ENCODE data around the gene HRH3. TPM values are rescaled to one million over a fixed set of nuclear protein-coding genes. Genes with fewer than 3 reads are reported as not detected.

The HRH3 gene
- total RNA-seq, 2 donors from 2014 or later, result 0.44 TPM; not detected in 1

DNA sequence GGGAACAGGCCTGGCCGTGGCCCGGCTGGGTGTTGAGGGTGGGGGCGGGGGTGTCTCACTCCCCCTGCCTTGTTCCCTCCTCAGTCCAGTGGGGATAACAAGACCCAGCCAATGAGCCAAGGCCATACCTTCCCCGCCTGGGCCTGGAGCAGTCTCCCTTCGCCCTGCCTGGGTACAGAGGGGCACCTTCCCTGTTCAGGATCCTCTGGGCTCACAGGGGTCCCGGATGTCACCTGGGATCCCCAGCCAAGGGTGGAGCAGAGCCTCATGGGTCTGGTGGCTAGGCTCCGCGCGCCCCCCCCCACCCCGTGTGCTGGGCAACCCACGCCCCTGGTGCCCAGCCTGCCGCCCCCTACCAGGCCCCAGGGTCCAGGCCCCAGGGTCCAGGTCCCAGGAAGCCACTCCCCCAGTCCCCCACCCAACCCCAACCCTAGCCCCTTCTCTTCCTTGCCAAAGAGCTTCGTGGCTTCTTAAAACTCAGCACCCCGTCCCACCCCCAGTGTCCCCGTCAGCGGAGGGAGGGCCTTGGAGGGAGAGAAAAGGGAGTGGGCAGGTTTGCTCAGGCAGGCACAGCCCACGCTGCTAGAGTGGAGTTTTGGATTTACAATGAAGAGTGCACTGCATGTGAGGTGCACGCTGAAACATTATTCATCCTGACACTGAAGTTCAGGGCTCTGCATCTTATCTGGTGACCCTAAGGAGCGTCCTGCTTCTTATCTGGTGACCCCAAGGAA lies 11.8 kb downstream of the HRH3 start:
- H3K36me3 ChIP-seq (ENCODE audit: control insufficient read depth, insufficient read depth, low read length), result no peaks in the 10 kb centered on the region
- H3K27me3 ChIP-seq (ENCODE audit: control insufficient read depth, insufficient read depth, low read length, poor library complexity, severe bottlenecking), result no peaks in the 10 kb centered on the region
- H3K9ac ChIP-seq (ENCODE audit: extremely low read depth, low read length, poor library complexity, severe bottlenecking), result no peak overlapping the region
- H3K27ac Mint-ChIP-seq, result no peak overlapping the region
- H3K27ac ChIP-seq (ENCODE audit: low read depth, low read length), result no peak overlapping the region
- no peak overlapping the region for H3K4me3 ChIP-seq (ENCODE audit: low read length)
- no peaks in the 10 kb centered on the region for H3K4me1 Mint-ChIP-seq
- 89 to 92% methylated on average over 4 to 17 of the region's 19 CpGs for WGBS, 2 experiments (ENCODE audit: insufficient coverage in 1 of 2, insufficient read length in 1 of 2)
- no peaks in the 10 kb centered on the region for H3K4me1 ChIP-seq (ENCODE audit: control insufficient read depth, insufficient read depth, low read length)
- no peak overlapping the region for H3K4me3 Mint-ChIP-seq
- DNase-seq, result no peak
- no peaks in the 10 kb centered on the region for H3K9me3 Mint-ChIP-seq
- no peaks in the 10 kb centered on the region for H3K9me3 ChIP-seq (ENCODE audit: control insufficient read depth, low read length)
- TF ChIP-seq, protein P1, sequence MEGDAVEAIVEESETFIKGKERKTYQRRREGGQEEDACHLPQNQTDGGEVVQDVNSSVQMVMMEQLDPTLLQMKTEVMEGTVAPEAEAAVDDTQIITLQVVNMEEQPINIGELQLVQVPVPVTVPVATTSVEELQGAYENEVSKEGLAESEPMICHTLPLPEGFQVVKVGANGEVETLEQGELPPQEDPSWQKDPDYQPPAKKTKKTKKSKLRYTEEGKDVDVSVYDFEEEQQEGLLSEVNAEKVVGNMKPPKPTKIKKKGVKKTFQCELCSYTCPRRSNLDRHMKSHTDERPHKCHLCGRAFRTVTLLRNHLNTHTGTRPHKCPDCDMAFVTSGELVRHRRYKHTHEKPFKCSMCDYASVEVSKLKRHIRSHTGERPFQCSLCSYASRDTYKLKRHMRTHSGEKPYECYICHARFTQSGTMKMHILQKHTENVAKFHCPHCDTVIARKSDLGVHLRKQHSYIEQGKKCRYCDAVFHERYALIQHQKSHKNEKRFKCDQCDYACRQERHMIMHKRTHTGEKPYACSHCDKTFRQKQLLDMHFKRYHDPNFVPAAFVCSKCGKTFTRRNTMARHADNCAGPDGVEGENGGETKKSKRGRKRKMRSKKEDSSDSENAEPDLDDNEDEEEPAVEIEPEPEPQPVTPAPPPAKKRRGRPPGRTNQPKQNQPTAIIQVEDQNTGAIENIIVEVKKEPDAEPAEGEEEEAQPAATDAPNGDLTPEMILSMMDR (conservative IDR thresholded peaks at IDR 0.05), result no peak
- H3K36me3 Mint-ChIP-seq (ENCODE audit: low read depth), result peaks cover 3% of the 10 kb centered on the region
- H3K27me3 Mint-ChIP-seq (ENCODE audit: insufficient read depth), result no peaks in the 10 kb centered on the region

DNA sequence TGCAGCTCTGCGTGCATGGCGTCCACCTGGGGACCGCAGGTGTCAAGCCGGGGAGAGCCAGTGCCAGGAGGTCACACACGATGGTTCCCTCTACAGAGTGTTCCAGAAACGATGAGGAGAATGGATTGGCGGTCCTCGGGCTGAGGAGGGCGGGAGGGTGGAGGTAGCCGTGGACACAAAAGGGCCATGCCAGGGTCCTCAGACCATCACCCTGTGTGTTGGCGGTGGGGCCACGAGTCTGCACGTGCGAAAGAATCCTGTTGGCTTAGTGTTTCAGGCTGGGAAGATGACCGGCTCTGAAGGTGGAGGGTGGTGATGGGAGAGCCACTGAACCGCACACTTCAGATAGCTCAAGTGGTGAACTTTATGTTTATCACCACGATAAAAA lies 13.7 kb downstream of the HRH3 start:
- TF ChIP-seq, protein P1 (conservative IDR thresholded peaks at IDR 0.05), result no peak
- Mint-ChIP-seq H3K4me3 (no peak overlapping the region), H3K9me3 (no peaks in the 10 kb centered on the region), H3K4me1 (no peaks in the 10 kb centered on the region), H3K27ac (no peak overlapping the region), H3K36me3 (ENCODE audit: low read depth) (peaks cover 20% of the 10 kb centered on the region), H3K27me3 (ENCODE audit: insufficient read depth) (no peaks in the 10 kb centered on the region)
- Histone ChIP-seq H3K27me3 (ENCODE audit: control insufficient read depth, insufficient read depth, low read length, poor library complexity, severe bottlenecking) (no peaks in the 10 kb centered on the region), H3K9ac (ENCODE audit: extremely low read depth, low read length, poor library complexity, severe bottlenecking) (no peak overlapping the region), H3K9me3 (ENCODE audit: control insufficient read depth, low read length) (no peaks in the 10 kb centered on the region), H3K4me3 (ENCODE audit: low read length) (no peak overlapping the region), H3K4me1 (ENCODE audit: control insufficient read depth, insufficient read depth, low read length) (no peaks in the 10 kb centered on the region), H3K27ac (ENCODE audit: low read depth, low read length) (no peak overlapping the region), H3K36me3 (ENCODE audit: control insufficient read depth, insufficient read depth, low read length) (peaks cover 3% of the 10 kb centered on the region)
- DNase-seq, result no peak
- WGBS, 2 experiments (ENCODE audit: insufficient coverage in 1 of 2, insufficient read length in 1 of 2), result 90% methylated on average over 14 to 17 of the region's 17 CpGs

DNA sequence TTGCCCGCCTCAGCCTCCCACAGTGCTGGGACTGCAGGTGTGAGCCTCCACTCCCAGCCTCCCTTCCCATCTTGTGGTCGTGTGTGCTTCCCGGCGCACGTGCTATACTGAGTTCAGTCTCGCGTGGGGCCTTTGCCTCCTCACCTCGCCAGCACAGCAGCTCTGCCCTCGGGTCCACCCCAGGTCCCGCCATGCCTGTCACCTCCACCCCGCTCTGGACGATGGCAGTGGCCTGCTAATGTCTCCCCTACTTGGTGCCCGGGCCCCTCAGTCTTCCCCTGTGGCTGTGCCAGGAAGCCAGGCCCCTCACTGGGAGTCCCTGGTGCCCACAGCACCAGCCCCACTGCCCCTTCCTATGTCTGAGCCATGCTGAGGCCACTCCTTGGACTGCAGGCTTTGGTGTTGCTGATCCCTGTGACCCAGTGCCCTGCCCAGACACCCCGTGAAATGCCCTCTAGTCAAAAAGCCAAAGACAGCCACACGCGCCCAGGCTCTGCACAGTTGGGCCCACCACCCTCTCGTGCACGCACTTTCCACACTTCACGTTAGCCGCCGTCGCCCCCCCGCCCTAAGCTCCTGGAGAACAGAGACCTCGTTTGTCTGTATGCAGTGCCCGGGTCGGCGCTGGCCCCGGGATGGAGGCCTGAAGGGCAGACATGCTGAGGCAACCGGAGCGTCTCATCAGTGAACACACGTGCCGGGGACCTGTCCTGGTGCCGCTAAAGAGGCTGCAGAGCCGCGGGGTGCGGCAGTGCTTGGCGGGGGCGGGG lies 14.3 kb downstream of the HRH3 start:
- Mint-ChIP-seq H3K9me3 (no peaks in the 10 kb centered on the region), H3K4me1 (no peaks in the 10 kb centered on the region), H3K27me3 (ENCODE audit: insufficient read depth) (no peaks in the 10 kb centered on the region), H3K4me3 (no peak overlapping the region), H3K36me3 (ENCODE audit: low read depth) (peaks cover 25% of the 10 kb centered on the region), H3K27ac (no peak overlapping the region)
- Histone ChIP-seq H3K27ac (ENCODE audit: low read depth, low read length) (no peak overlapping the region), H3K4me3 (ENCODE audit: low read length) (no peak overlapping the region), H3K9me3 (ENCODE audit: control insufficient read depth, low read length) (no peaks in the 10 kb centered on the region), H3K4me1 (ENCODE audit: control insufficient read depth, insufficient read depth, low read length) (no peaks in the 10 kb centered on the region), H3K36me3 (ENCODE audit: control insufficient read depth, insufficient read depth, low read length) (peaks cover 6% of the 10 kb centered on the region), H3K9ac (ENCODE audit: extremely low read depth, low read length, poor library complexity, severe bottlenecking) (no peak overlapping the region), H3K27me3 (ENCODE audit: control insufficient read depth, insufficient read depth, low read length, poor library complexity, severe bottlenecking) (no peaks in the 10 kb centered on the region)
- TF ChIP-seq, protein P1 (conservative IDR thresholded peaks at IDR 0.05), result no peak
- WGBS, 2 experiments (ENCODE audit: insufficient coverage in 1 of 2, insufficient read length in 1 of 2), result 91 to 94% methylated on average over 31 to 38 of the region's 38 CpGs
- no peak for DNase-seq
